ENCODE data around the gene CEBPZ.
"Not testable (repeated sequence)": the region's sequence is repeated elsewhere in the genome, so short reads cannot be mapped to it uniquely, and the experiment has no call there.

Gene CEBPZ

GRCh38 chr2:37215250-37215649 lies 16.1 kb downstream of the CEBPZ start:
- TF ChIP-seq MYC (IDR thresholded peaks at IDR 0.05; ENCODE audit: low read depth, low read length) (no peak), MAX (IDR thresholded peaks at IDR 0.05; ENCODE audit: low read depth, low read length) (no peak), POLR2A (IDR thresholded peaks at IDR 0.05; ENCODE audit: extremely low read depth, insufficient read length) (no peak), CTCF (IDR thresholded peaks at IDR 0.05; ENCODE audit: low read depth, low read length) (no peak)
- DNase-seq (ENCODE audit: low read depth): peak; percentile 32

GRCh38 chr2:37211939-37212338 lies 19.5 kb downstream of the CEBPZ start:
- TF ChIP-seq CTCF (IDR thresholded peaks at IDR 0.05; ENCODE audit: low read depth, low read length) (no peak), MAX (IDR thresholded peaks at IDR 0.05; ENCODE audit: low read depth, low read length) (no peak), MYC (IDR thresholded peaks at IDR 0.05; ENCODE audit: low read depth, low read length) (no peak), POLR2A (IDR thresholded peaks at IDR 0.05; ENCODE audit: extremely low read depth, insufficient read length) (no peak)
- no peak overlapping the region for H3K4me3 ChIP-seq (ENCODE audit: low read depth, low read length)
- no peak for DNase-seq (ENCODE audit: low read depth)

More at GRCh38 chr2:37215250-37215649, 16.1 kb downstream of the CEBPZ start:
- no peak overlapping the region for H3K4me3 ChIP-seq (ENCODE audit: low read depth, low read length)

- no peak overlapping the region for H3K4me3 ChIP-seq (ENCODE audit: low read depth, low read length)
- no peak for DNase-seq (ENCODE audit: low read depth)
- TF ChIP-seq POLR2A (IDR thresholded peaks at IDR 0.05; ENCODE audit: extremely low read depth, insufficient read length) (no peak), MYC (IDR thresholded peaks at IDR 0.05; ENCODE audit: low read depth, low read length) (no peak), CTCF (IDR thresholded peaks at IDR 0.05; ENCODE audit: low read depth, low read length) (no peak), MAX (IDR thresholded peaks at IDR 0.05; ENCODE audit: low read depth, low read length) (no peak)
Measured at GRCh38 chr2:37211212-37211611, 20.2 kb downstream of the CEBPZ start.

GRCh38 chr2:37206760-37207159 lies 24.6 kb downstream of the CEBPZ start:
- H3K4me3 ChIP-seq (ENCODE audit: low read depth, low read length); DNase-seq (ENCODE audit: low read depth): not testable (repeated sequence)

GRCh38 chr2:37205689-37206341 lies 25.6 kb downstream of the CEBPZ start:
- no peak overlapping the region for H3K4me3 ChIP-seq (ENCODE audit: low read depth, low read length)
- TF ChIP-seq MYC (IDR thresholded peaks at IDR 0.05; ENCODE audit: low read depth, low read length) (no peak), CTCF (IDR thresholded peaks at IDR 0.05; ENCODE audit: low read depth, low read length) (no peak), POLR2A (IDR thresholded peaks at IDR 0.05; ENCODE audit: extremely low read depth, insufficient read length) (no peak), MAX (IDR thresholded peaks at IDR 0.05; ENCODE audit: low read depth, low read length) (no peak)
- no peak for DNase-seq (ENCODE audit: low read depth)

- DNase-seq (ENCODE audit: low read depth); H3K4me3 ChIP-seq (ENCODE audit: low read depth, low read length): not testable (repeated sequence)
Measured at GRCh38 chr2:37205071-37205661, 26.2 kb downstream of the CEBPZ start.

- H3K4me3 ChIP-seq (ENCODE audit: low read depth, low read length): no peak overlapping the region
- no peak for DNase-seq (ENCODE audit: low read depth)
- TF ChIP-seq MYC (IDR thresholded peaks at IDR 0.05; ENCODE audit: low read depth, low read length) (no peak), POLR2A (IDR thresholded peaks at IDR 0.05; ENCODE audit: extremely low read depth, insufficient read length) (no peak), CTCF (IDR thresholded peaks at IDR 0.05; ENCODE audit: low read depth, low read length) (no peak), MAX (IDR thresholded peaks at IDR 0.05; ENCODE audit: low read depth, low read length) (no peak)
Measured at GRCh38 chr2:37203708-37204107, 27.7 kb downstream of the CEBPZ start.
